Measurements from ENCODE around the gene NANP. TPM values are rescaled to one million over a fixed set of nuclear protein-coding genes. Genes with fewer than 3 reads are reported as not detected.

Gene NANP
- polyA plus RNA-seq, 1 of the 3 experiments (the other 2 are of a cell fraction): 1.9 TPM

DNA sequence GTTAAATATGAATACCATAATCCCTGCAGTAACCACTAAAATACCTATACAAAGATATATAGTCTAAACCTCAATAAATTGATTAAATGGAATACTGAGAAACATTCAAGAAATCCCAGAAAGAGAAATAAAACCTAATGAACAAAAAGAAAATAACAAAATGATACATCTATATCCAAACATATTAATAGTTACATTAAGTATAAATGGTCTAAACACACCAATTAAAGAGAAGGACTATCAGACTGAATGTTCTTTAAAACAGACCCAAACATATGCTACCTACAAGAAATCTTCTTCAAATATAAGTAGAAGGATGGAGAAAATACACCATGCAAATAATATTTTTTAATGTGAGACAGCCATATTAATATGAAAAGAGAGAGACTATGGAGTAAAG, 60.5 kb downstream of the NANP start (continued):
- TF ChIP-seq, protein P1, sequence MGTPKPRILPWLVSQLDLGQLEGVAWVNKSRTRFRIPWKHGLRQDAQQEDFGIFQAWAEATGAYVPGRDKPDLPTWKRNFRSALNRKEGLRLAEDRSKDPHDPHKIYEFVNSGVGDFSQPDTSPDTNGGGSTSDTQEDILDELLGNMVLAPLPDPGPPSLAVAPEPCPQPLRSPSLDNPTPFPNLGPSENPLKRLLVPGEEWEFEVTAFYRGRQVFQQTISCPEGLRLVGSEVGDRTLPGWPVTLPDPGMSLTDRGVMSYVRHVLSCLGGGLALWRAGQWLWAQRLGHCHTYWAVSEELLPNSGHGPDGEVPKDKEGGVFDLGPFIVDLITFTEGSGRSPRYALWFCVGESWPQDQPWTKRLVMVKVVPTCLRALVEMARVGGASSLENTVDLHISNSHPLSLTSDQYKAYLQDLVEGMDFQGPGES (IDR thresholded peaks at IDR 0.05; ENCODE audit: low read depth, low read length): no peak
- no peak for TF ChIP-seq TEAD4 (IDR thresholded peaks at IDR 0.05; ENCODE audit: borderline replicate concordance, insufficient read depth)
- TF ChIP-seq RCOR1 (IDR thresholded peaks at IDR 0.05; ENCODE audit: low read length): no peak
- TF ChIP-seq, protein P2, sequence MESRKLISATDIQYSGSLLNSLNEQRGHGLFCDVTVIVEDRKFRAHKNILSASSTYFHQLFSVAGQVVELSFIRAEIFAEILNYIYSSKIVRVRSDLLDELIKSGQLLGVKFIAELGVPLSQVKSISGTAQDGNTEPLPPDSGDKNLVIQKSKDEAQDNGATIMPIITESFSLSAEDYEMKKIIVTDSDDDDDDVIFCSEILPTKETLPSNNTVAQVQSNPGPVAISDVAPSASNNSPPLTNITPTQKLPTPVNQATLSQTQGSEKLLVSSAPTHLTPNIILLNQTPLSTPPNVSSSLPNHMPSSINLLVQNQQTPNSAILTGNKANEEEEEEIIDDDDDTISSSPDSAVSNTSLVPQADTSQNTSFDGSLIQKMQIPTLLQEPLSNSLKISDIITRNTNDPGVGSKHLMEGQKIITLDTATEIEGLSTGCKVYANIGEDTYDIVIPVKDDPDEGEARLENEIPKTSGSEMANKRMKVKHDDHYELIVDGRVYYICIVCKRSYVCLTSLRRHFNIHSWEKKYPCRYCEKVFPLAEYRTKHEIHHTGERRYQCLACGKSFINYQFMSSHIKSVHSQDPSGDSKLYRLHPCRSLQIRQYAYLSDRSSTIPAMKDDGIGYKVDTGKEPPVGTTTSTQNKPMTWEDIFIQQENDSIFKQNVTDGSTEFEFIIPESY (IDR thresholded peaks at IDR 0.05; ENCODE audit: borderline replicate concordance, low read depth): no peak
- no peak for TF ChIP-seq RAD21 (IDR thresholded peaks at IDR 0.05; ENCODE audit: low read length)
- no peak for TF ChIP-seq EP300 (IDR thresholded peaks at IDR 0.05; ENCODE audit: borderline replicate concordance in 1 of 2, low read depth in 1 of 2, low read length in 1 of 2)
- no peak for TF ChIP-seq MEF2A (IDR thresholded peaks at IDR 0.05; ENCODE audit: borderline replicate concordance, low read depth)

Small RNAs within 50 kb of the gene (small RNA-seq; reads per million reads assigned to genes)
- gene RN7SL594P (0 reads per million in 7 experiments), gene RNU6ATAC17P (0 reads per million in 7 experiments)

Other genes starting within 250 kb of the NANP start
- gene ABHD12, start 233.2 kb downstream of the NANP start, polyA plus RNA-seq (2012; rRNA removed): 32.2 and 33.5 TPM in 2 replicates
- gene GINS1, start 216.3 kb downstream of the NANP start, polyA plus RNA-seq (2012; rRNA removed): 5.1 and 5.8 TPM in 2 replicates
- gene NINL, start 38.5 kb downstream of the NANP start, polyA plus RNA-seq (2012; rRNA removed): 22.5 and 23.9 TPM in 2 replicates
- gene ZNF337, start 72.8 kb upstream of the NANP start, polyA plus RNA-seq (2012; rRNA removed): 16.5 and 24.4 TPM in 2 replicates

All from SK-N-SH (cell line).